Measurements from ENCODE around the gene CR2.

DNA sequence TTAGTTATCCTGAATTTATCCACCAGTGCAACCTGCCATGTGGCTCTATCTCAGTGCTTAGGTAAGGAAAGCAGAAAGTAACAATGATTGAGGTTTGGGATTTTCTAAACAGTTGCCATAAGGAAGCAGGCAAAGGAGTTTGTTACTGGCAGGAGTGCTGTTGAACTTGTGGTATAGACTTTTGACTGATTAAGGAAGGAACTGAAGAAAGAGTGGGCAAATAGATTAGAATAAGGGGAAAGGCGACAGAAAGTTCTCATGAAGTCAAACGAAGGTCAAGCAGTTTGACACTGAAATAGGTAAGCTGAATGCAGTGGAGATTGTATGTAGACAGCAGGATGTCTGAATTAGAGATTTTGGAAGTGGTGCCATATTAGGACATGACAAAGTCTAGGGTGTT, 24.2 kb upstream of the CR2 start:
- TF ChIP-seq, protein P1, sequence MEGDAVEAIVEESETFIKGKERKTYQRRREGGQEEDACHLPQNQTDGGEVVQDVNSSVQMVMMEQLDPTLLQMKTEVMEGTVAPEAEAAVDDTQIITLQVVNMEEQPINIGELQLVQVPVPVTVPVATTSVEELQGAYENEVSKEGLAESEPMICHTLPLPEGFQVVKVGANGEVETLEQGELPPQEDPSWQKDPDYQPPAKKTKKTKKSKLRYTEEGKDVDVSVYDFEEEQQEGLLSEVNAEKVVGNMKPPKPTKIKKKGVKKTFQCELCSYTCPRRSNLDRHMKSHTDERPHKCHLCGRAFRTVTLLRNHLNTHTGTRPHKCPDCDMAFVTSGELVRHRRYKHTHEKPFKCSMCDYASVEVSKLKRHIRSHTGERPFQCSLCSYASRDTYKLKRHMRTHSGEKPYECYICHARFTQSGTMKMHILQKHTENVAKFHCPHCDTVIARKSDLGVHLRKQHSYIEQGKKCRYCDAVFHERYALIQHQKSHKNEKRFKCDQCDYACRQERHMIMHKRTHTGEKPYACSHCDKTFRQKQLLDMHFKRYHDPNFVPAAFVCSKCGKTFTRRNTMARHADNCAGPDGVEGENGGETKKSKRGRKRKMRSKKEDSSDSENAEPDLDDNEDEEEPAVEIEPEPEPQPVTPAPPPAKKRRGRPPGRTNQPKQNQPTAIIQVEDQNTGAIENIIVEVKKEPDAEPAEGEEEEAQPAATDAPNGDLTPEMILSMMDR (IDR thresholded peaks at IDR 0.05), result no peak
- TF ChIP-seq EZH2 (IDR thresholded peaks at IDR 0.05), result no peak
- TF ChIP-seq EZH2phosphoT487 (IDR thresholded peaks at IDR 0.05), result no peak
